ENCODE results near the gene SEC24D. TPM values are rescaled to one million over a fixed set of nuclear protein-coding genes. Genes with fewer than 3 reads are reported as not detected.

SEC24D gene
- total RNA-seq, 2 experiments from 2014 or later, result 28.5 to 33.0 TPM

DNA sequence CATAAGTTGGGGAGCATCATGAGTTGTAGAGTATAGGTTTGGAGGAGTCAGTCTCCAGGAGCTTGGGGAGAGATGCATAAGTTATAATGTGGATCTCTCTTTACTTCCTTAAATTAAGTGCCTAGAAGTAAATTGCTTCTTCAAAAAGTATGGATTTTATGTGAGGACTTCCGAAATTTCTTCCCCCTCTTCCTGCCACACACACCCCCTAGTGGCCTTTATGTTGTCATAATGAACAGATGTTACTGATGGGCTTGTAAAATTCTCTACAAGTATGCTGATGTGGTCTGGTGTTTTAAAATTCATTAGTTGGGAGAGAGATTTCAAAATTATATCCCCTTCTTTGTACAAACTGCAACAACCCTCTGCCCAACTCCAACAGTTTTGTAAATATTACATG, 153.0 kb downstream of the SEC24D start:
- Mint-ChIP-seq H3K27ac (no peak overlapping the region), H3K9me3 (ENCODE audit: low read depth) (no peaks in the 10 kb centered on the region), H3K27me3 (peaks cover 2% of the 10 kb centered on the region), H3K4me3 (no peak overlapping the region), H3K36me3 (ENCODE audit: low read depth) (peaks cover 3% of the 10 kb centered on the region), H3K4me1 (peaks cover 24% of the 10 kb centered on the region)
- CTCF ChIA-PET, result no interaction called here
- DNase-seq, result no peak
- intact Hi-C loops (cut with DNase I, micrococcal nuclease), result loop anchor here in 1 of 2 experiments (1.0 kb wide), 1 partner anchor 15 kb away; no protein-coding TSS in a partner anchor
- POLR2A ChIA-PET, result no interaction called here
- no peak for ATAC-seq

- DNase-seq, result no peak
- ChIA-PET CTCF (no interaction called here), POLR2A (no interaction called here)
- ATAC-seq, result no peak
- no peaks in the 10 kb centered on the region for H3K36me3 Mint-ChIP-seq (ENCODE audit: low read depth)
- H3K27me3 Mint-ChIP-seq, result peaks cover 2% of the 10 kb centered on the region
- no peaks in the 10 kb centered on the region for H3K9me3 Mint-ChIP-seq (ENCODE audit: low read depth)
- H3K4me1 Mint-ChIP-seq, result peaks cover 7% of the 10 kb centered on the region
- intact Hi-C loops (cut with DNase I, micrococcal nuclease), result no loop called here
- no peak overlapping the region for H3K4me3 Mint-ChIP-seq
- H3K27ac Mint-ChIP-seq, result no peak overlapping the region
Observed at GRCh38 chr4:118680808-118681207, 155.1 kb downstream of the SEC24D start.

GRCh38 chr4:118676128-118676527, 159.8 kb downstream of the SEC24D start:
- intact Hi-C loops (cut with DNase I, micrococcal nuclease), result no loop called here

More at GRCh38 chr4:118676128-118676527, 159.8 kb downstream of the SEC24D start:
- H3K4me3 Mint-ChIP-seq, result no peak overlapping the region
- H3K36me3 Mint-ChIP-seq (ENCODE audit: low read depth), result no peaks in the 10 kb centered on the region
- CTCF ChIA-PET, result no interaction called here
- no peak for ATAC-seq
- POLR2A ChIA-PET, result no interaction called here
- H3K27ac Mint-ChIP-seq, result no peak overlapping the region
- H3K9me3 Mint-ChIP-seq (ENCODE audit: low read depth), result no peaks in the 10 kb centered on the region
- no peaks in the 10 kb centered on the region for H3K4me1 Mint-ChIP-seq
- H3K27me3 Mint-ChIP-seq, result no peaks in the 10 kb centered on the region
- DNase-seq, result no peak

Other genes starting within 250 kb of the SEC24D start
- gene METTL14, start 150.7 kb downstream of the SEC24D start, total RNA-seq, result 10 to 100 TPM; 45.1 to 48.4 TPM
- under 1 TPM; 0.16 to 0.28 TPM for gene SYNPO2, start 52.7 kb upstream of the SEC24D start, total RNA-seq